NCI-H128 (cell line): ENCODE data around the gene MYO15B.
A peak's percentile ranks its signal among the peaks of the same experiment; 100 is the strongest.

Experiments used
- DNase-seq: peaks from one replicate; lab custom pipeline; 2025; ENCODE audit not compliant: unreplicated experiment; lab: John Stamatoyannopoulos, UW

MYO15B gene

DNA sequence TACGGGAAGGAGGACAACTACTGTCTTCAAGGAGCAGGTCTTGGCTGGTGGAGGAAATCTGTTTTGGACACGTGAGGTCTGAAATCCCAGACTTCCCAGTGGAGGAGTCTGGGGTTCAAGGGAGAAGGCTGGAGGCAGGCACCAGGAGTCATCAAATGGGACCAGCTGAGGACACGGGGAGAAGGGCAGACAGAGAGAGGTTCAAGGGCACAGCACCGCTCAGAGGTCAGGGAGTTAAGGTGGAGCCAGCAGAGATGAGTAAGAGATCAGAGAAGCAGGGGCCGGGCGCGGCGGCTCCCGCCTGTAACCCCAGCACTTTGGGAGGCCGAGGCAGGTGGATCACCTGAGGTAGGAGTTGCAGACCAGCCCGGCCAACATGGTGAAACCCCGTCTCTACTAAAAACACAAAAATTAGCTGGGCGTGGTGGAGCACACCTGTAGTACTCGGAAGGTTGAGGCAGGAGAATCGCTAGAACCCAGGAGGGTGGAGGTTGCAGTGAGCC is 35.2 kb downstream of the MYO15B start:
- no peak for DNase-seq

DNA sequence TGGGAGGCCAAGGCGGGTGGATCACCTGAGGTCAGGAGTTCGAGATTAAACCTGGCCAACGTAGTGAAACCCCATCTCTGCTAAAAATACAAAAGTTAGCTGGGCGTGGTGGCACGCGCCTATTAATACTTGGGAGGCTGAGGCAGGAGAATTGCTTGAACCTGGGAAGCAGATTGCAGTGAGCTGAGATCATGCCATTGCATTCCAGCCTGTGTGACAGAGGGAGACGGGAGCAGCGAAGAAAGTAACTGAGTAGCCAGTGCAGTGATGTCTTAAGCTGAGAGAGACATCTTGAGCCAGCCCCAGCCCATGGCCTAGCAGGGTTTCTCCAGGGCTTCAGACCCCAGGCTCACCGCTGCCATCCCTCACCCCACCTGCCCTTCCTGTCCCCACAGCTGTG is 35.8 kb downstream of the MYO15B start:
- DNase-seq: no peak

DNA sequence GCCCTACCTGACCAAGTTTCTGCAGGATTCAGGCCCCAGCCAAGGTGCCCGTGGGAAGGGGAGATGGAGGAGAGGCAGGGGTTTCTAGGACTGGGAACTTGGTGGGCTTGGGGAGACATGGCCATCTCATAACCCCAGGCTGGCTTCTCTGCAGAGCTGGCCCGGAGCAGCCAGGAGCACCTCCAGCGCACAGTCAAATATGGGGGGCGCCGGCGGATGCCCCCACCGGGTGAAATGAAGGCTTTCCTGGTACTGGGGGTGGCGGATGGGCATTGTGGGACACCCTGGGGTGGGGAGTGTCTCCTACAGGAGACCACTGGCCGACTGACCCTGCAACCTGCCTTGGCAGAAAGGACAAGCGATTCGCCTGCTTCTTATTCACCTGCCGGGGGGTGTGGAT is 36.4 kb downstream of the MYO15B start:
- no peak for DNase-seq

DNA sequence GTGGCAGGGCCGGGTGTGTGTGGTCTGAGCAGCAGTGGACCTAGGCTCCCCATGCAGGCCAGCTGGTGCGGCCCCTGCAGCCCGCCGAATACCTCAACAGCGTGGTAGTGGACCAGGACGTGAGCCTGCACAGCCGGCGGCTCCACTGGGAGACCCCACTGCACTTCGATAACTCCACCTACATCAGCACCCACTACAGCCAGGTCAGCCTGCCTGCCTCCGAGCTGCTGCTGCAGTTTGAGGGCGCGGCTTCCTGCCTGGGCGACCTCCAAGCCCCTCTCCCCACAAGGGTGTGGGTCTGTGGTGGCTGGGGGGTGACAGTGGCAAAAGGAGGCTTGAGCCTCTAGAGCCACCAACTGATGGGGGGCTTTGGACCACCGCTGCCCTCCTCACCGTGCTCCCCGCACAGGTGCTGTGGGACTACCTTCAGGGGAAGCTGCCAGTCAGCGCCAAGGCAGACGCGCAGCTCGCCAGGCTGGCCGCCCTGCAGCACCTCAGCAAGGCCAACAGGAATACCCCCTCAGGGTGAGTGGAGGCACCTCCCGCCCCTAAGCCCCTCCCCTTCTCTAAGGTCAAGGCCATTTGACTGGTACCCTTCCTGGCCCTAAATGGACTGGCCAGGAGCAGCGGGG is 37.2 kb downstream of the MYO15B start:
- DNase-seq: no peak

DNA sequence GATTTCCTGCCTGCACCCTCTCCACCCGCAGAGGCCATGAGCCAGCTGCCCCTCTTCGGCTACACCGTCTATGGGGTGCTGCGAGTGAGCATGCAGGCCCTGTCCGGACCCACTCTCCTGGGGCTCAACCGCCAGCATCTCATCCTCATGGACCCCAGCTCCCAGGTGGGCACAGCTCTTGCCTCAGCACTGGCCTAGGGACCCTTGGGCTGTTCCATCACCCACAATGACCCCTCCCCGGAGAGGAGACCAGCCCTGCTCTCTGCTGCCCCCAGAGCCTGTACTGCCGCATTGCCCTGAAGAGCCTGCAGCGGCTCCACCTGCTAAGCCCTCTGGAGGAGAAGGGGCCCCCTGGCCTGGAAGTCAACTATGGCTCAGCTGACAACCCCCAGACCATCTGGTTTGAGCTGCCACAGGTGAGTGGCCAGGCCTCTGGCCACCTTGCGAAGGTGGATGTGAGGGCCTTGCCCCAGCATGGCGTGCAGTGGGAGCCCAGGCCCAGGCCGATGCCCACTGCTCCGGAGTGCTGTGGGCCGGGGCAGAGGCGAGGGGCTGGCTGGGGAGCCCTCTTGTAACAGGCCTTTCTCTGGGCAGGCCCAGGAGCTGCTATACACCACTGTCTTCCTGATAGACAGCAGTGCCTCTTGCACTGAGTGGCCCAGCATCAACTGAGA is 38.4 kb downstream of the MYO15B start:
- DNase-seq: no peak

DNA sequence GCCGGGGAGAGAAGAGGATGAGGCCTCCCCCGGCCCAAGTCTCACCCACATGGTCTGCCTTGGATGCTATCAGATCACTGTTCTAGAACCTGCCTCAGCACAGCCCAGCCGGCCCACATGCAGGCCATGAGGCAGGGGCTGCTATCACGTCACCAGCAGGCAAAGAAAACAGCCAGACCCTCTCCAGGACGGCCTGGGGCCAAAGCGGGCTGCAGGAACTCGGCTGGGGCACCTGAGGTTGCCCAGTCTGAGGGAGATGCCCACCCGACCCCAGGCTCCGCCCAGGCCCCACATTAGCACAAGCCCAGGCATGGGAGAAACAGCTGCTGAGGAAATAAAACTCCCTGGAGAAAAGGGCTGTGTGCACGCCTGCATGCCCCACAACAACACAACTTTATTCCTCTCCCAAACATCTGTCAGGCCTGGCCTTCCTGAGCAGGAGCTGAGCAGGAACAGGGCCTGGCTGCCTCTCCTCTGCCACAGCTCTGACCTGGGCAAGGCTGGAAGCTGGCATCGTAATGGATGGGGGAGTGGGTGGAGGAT is 39.0 kb downstream of the MYO15B start:
- DNase-seq: no peak

DNA sequence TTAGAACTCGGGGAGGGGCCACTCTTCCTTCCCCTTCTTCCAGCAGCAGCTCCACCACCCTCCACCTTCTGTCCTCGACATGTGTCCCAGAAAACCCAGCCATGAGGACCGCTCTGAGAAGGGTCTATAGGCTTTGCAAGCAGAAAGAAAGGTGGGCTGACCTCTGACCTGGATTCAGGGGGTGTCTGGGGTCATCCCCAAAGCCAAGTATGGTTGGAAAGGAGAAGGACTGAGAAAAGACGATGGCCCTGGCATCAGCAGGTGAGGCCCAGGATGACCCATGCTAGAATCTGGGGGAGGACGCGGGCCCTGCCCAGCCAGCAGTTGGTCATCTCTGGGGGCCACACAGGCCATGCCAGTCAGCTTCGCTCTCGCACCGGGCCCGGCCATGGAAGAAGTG is 39.5 kb downstream of the MYO15B start:
- no peak for DNase-seq

DNA sequence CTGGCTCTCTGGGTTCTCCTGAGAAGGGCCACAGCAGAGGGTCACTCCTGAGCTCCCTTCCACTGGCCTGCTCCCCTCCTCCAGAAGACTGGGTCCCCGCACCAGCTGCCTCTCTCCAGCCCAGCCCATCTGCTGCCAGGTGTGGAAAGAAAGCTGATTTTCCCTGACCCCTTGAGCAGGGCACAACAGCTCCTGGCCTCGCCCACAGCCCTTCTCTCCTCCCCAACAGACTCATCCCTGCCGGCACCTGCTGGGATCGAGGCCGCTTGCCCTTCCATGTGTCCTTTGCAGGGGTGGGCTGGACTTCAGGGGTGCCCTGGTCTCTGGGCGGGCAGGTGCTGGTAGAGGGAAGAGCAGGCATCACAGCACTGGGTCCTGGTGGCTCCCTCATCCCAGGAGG is 40.8 kb downstream of the MYO15B start:
- no peak for DNase-seq

DNA sequence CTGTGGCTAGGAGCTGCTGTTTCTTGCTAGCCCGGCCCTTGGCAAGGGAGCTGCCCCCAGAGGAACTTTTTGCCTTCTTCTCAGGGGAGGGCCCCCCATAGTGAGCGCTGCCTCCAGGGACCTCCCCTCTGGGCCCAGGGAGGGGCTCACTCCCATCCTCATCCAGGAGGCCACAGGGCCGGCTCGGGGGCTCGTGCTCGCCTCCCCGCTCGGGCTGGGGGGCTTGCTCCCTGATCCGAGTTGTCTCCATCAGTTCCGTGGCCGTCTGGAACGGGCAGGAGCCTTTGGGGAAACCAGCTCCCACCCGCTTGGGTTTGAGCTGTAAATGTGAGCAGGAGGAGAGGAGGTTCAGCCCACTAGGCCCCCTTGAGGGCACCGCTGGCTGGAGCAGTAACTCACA is 41.6 kb downstream of the MYO15B start:
- no peak for DNase-seq

DNA sequence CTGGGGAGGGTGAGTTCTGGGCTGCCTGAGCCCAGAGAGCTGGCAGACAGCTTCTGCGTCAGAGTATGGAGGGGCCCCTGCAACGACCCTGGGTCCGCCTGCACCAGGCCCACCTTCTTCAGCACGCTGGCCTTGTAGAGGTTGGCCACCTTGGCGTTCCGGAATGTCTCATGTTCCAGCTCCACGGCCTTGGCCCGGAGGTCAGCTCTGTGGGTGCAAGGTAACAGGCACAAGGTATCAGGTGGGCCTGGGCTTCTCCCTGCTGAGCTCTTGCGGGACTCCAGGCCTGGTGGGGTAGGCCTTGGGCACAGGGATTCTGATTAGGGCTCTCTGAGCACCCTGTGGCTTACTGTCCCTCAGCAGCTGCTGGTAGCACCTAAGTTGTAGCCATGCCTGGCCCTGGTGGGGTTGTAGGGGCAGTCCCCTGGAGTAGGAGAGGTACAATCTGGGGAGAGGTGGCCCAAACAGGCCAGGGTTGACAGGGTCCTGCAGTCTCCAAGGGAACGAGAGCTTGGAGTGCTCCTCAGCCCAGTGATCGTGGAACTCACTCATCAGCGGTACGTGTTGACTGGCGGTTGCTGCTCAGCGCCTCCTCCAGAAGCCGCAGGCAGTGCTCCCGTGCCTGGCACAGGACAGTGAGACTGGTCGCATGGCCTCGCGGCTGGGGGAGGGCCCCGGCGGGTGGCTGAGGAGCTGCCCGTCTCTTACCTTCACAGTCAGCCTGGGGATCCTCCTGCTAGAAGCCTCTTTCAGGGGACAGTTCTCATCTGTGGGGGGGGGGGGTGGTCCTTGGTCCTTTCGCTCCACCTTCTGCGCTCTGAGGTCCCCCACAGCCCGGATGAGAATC is 42.7 kb downstream of the MYO15B start:
- no peak for DNase-seq

DNA sequence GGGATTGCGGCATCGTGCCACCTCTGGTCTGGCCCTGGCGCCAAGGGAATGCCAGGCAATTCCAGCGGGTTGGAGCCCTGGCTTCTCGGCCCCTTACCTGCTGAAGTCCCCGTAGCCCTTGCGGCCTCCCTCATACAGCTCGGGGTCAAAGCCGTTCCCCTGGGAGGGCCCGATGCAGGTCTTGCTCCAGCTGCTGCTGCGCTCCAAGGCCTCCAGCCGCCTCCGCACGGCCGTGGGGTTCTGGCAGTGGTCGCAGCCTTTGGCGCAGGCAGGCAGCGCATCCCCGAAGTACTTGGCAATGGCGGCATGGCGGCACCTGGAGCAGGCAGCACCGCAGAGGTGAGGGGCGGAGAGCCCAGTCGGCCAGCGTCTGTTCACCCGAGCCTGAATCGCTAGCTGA is 43.8 kb downstream of the MYO15B start:
- DNase-seq: no peak

DNA sequence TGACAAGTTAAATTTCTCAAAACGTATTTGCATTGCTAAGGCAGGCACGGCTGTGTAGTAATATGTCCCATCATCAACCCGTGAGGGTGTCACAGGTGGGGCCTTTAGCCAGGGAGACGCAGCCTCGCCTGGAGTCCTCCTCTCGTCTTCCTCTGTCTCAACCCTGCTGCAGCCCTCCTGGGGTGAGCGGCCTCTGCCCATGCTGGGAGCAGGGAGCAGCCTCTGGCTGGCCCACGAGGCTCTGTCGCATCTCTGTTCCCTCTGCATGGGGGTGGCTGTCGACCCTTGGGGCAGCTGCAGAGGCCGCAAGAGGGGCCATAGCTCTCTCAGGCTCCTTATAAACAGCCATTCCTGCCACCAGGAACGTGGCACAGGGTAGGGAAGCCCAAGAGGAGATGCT is 44.8 kb downstream of the MYO15B start:
- no peak for DNase-seq

DNA sequence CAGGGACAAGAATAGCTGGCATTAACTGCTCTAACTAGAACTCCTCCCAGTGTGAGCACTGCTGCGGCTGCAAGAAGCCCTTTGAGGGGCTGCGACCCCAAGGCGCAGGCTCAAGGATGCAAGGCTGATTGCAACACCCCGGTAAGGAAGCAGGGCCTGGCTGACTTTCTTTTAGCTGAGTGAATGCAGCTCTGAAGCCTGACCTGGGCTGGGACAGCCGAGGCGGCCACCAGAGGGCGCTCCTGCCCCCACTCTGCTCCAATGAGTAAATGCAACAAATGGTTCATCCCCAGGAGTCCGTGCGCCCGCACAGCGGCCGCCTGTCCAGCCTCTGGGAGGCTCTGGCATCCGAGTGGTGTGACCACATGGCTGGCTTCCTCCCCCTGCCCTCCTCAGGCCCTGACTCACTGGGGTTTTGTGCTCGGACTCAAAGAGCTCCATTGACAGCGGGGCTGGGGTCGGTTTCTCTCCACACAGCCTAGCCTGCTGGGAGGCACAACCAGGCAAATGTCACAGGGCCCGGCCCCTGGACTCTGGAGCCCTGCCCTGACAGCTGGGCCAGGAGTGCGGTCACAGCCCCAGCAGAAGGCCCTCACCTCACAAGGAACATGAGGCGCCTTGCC is 45.4 kb downstream of the MYO15B start, which contains the start of gene SMIM5:
TSS of gene SMIM5 (plus strand) at position 572 of the 623 bp plus-strand sequence. CDS start 6,768 bp downstream, outside the sequence.
- DNase-seq: no peak

DNA sequence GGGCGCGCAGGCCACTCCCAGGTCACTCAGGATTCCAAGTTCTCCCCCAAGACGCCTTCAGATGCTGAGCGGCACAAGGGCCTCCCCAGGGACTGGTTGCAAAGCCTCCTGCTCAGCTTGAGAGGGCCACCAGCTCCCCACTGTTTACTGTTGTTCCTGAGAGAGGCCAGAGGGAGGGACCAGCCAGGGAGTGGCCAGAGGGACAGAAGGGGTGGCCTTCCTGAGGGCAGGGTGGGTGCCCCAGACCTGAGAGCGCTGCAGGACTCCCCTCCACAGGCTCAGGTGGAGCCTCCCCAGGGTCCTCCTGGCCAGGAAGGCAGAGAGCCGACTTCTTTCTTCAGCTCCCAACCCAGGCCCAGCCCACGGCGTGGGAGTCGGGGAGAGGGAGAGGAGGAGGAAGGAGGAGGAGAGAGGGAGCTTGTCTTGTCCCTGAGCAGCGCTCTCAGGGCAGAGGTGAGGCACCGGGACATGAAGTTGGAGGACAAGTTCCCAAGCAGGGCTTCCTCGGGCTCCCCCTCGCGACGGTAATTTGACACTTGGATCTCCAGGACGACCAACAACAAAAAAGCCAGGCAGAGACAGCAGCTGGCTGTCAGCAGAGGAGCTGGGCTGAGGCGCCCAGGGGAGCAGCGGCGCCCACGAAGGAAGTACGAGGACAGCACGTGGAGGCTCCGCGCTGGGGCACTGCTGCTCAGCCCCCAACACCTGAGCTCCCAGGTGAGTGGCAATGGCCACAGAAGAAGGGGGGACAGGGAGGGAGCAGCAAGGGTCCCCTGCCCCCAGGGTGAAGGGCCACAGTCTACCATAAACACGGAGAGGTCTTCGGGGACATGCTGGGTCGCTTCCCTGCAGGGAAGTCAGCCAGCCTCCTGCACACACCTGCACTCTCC is 46.1 kb downstream of the MYO15B start:
- peak; percentile 50 for DNase-seq

DNA sequence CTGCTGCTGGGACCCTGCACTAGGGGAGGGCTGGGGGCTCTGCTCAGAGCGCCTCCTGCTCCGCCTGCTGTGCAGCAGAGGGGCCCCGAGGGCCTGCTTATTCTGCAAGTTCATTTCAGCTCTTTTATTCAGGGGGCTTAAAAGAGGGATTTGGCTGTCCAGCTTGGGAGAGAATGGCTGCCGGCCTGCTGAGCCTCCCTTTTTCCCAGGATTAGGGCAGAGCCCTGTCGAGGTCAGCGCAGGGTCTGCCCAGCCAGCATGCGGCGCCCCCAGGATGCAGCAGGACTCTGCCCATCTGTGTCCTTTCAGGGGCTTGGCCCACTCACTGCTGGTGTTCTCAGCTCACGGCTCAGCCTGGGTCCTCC is 46.8 kb downstream of the MYO15B start:
- no peak for DNase-seq

DNA sequence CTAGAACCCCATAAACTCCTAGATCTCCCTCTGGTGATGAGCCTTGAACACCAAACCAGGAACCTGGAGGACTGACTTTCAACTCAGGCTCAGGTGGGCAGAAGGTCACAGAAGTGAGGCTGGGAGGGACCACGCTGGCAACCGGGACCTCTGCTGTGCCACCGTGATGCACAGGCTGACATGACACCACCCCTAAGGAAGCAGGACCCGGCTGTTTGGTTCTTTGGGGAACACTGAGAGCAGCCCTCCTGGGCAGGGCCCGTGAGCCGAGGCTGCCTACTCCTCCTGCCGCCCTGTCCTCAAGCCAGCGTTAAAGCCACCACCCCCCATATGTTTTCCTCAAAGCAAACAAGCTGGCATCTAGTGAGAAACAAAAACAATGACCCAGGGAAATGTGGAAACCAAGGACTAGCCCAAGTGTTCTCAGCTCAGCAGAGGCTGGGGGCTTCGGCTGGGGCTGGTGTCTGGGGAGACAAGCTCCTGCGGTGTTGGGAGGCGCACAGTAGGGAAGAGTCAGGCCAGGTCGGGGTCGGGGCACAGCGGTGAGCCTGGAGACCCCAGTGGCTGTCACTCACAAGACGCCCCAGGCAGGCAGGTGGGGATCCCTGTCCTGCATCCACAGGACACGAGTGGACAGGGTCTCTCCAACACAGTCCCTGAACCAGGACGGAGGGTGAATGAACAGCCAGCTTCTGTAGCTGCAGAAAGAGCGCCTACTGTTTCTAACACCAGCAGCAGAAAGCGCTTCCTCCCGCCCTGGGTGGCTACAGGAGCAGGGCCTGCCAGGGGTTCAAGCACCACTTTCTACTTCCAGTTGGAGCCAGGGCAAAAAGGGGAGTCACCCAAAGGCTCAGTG is 47.4 kb downstream of the MYO15B start:
- DNase-seq: no peak

DNA sequence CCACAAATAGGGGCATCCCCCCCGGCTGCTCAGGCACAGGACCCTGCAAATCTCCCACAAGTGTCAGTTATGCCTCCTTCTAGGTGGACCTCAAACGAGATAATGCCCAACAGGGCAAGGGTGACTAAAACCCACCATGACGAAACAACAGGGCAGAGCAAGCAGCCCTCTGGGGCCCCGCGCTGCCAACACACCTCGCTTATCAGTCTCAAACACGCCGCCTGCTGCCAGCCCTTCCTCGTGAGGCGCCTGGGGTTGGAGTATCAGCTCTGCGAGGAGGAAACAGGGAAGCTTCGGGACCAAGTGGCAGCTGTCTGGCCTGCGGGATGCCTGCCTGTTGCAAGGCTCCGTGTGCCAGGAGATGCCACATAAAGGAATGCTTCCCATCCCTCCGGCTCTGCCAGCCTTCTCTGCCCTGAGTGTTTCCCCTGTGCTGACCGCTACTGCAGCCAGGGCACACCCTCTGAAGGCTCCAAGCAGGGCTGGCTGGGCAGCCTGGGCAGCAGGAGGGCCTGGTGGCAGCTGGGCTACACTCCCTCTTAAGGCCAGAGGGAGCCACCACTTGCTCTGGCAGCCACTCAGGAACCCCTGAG is 48.1 kb downstream of the MYO15B start:
- no peak for DNase-seq

DNA sequence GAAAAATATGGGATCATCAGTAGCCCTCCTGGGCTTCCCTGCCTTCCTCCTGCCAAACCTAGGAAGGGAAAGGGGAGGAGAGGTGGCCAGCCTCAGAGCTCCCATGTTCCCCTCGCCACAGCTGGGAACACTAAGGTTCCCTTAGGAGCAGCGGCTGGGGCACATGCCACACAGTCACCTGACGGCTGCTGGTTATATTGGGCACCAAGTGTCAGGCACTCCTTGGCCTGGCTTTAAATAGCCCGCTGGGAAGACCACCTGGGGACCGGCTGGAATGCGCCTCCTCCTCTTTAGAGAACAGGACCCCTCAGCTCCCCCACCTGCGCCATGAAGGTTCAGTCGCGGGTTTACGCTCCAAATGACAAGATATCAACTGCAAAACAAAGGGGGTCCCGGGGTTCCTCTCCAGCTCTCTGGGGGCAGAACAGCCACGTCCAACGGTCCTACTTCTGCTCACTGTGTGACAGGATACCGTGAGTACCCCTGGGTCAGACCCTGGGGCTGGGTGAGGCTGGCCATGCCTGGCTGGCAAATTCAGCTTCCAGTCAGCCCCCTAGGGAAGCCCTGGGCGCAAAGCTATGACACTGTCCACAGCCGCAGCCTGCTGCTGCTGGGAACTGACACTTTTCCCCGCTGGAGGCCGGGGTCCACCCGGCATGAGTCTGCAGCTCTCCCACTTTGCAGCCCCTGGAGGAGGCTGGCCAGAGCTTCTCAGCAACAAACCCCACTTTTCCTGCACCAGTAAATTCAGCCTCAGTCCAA is 49.0 kb downstream of the MYO15B start:
- DNase-seq: no peak
